GM23338 (cell line): ENCODE data around the gene MYO9A. TPM values are rescaled to one million over a fixed set of nuclear protein-coding genes. Genes with fewer than 3 reads are reported as not detected.

Experiments
- ATAC-seq: fragments of 200-7000 bp; cut with Tn5 transposase; 3 replicates; pipeline ENCODE4 v1.9.1; 2020
- DNase-seq: peaks from one replicate; pipeline ENCODE4 v3.0.0-alpha.2; 2015; ENCODE audit warnings: low spot score
- H2AFZ ChIP-seq: fragments of 200-600 bp; sonication (generic); 2 replicates; pipeline ENCODE4 v1.8.0; 2016; ENCODE audit warnings: antibody characterized with exemption, mild to moderate bottlenecking, moderate library complexity
- H3F3A ChIP-seq: fragments of 200-600 bp; sonication (generic); replicated peaks from 2 replicates; pipeline ENCODE4 v1.8.0; 2017; ENCODE audit warnings: antibody characterized with exemption, mixed run types, low read depth
- H3K27ac ChIP-seq: fragments of 200-600 bp; sonication (generic); 2 replicates; pipeline ENCODE4 v1.6.1; 2016; ENCODE audit warnings: low read depth
- H3K27me3 ChIP-seq: fragments of 200-600 bp; sonication (generic); 2 replicates; pipeline ENCODE4 v1.8.0; 2016; ENCODE audit warnings: mild to moderate bottlenecking, mixed run types, moderate library complexity; ENCODE audit not compliant: insufficient read depth
- H3K36me3 ChIP-seq: fragments of 200-600 bp; sonication (generic); 2 replicates; pipeline ENCODE4 v1.8.0; 2016; ENCODE audit warnings: mild to moderate bottlenecking; ENCODE audit not compliant: insufficient read depth
- H3K4me1 ChIP-seq: fragments of 200-600 bp; sonication (generic); 2 replicates; pipeline ENCODE4 v1.8.0; 2016; ENCODE audit warnings: mild to moderate bottlenecking, moderate library complexity; ENCODE audit not compliant: insufficient read depth
- H3K4me2 ChIP-seq: fragments of 200-600 bp; sonication (generic); 2 replicates; pipeline ENCODE4 v1.7.1; 2017; ENCODE audit warnings: mixed run types
- H3K4me3 ChIP-seq: fragments of 200-600 bp; sonication (generic); 2 replicates; pipeline ENCODE4 v1.6.1; 2016; ENCODE audit warnings: mixed run types
- H3K79me2 ChIP-seq: fragments of 200-600 bp; sonication (generic); replicated peaks from 2 replicates; pipeline ENCODE4 v1.8.0; 2017; ENCODE audit warnings: mild to moderate bottlenecking; ENCODE audit not compliant: insufficient read depth
- H3K9me2 ChIP-seq: fragments of 200-600 bp; sonication (generic); 2 replicates; pipeline ENCODE4 v1.8.0; 2017; ENCODE audit not compliant: insufficient read depth
- H4K20me1 ChIP-seq: fragments of 200-600 bp; sonication (generic); replicated peaks from 2 replicates; pipeline ENCODE4 v1.8.0; 2017; ENCODE audit warnings: mild to moderate bottlenecking; ENCODE audit not compliant: insufficient read depth
- H3K27ac Mint-ChIP-seq: 2 replicates; pipeline ENCODE4 v1.8.0; 2020; ENCODE audit warnings: inconsistent platforms, mild to moderate bottlenecking, moderate library complexity, mixed read lengths
- H3K27me3 Mint-ChIP-seq: 3 replicates; pipeline ENCODE4 v1.8.0; 2022; ENCODE audit warnings: low read depth, mild to moderate bottlenecking, moderate library complexity, mixed read lengths, inconsistent platforms; ENCODE audit not compliant: insufficient read depth, poor library complexity
- H3K36me3 Mint-ChIP-seq: 3 replicates; pipeline ENCODE4 v1.8.0; 2021; ENCODE audit warnings: low read depth, mild to moderate bottlenecking, inconsistent platforms, moderate library complexity, mixed read lengths
- H3K4me1 Mint-ChIP-seq: 3 replicates; pipeline ENCODE4 v1.8.0; 2020; ENCODE audit warnings: mild to moderate bottlenecking, inconsistent platforms, mixed read lengths
- H3K4me3 Mint-ChIP-seq: 3 replicates; pipeline ENCODE4 v1.8.0; 2021; ENCODE audit warnings: moderate library complexity, mild to moderate bottlenecking, inconsistent platforms, mixed read lengths
- H3K9me3 Mint-ChIP-seq: 3 replicates; pipeline ENCODE4 v1.8.0; 2020; ENCODE audit warnings: moderate library complexity, mild to moderate bottlenecking, inconsistent platforms, mixed read lengths
- CREB1 ChIP-seq: fragments of 250-450 bp; sonication (Bioruptor Pico); IDR thresholded peaks from 2 replicates; pipeline ENCODE4 v1.5.0; 2020; ENCODE audit warnings: low read depth, mild to moderate bottlenecking, moderate library complexity
- EZH2phosphoT487 ChIP-seq: fragments of 200-600 bp; sonication (generic); IDR thresholded peaks from one replicate; pipeline ENCODE4 v1.8.1; 2018; ENCODE audit warnings: antibody characterized with exemption; ENCODE audit not compliant: unreplicated experiment
- JUNB ChIP-seq: IDR thresholded peaks from one replicate; pipeline ENCODE4 v1.6.1; 2016; ENCODE audit warnings: antibody characterized with exemption; ENCODE audit not compliant: unreplicated experiment
- NANOG ChIP-seq: IDR thresholded peaks from 2 replicates; pipeline ENCODE4 v1.6.1; 2016; ENCODE audit warnings: antibody characterized with exemption, borderline replicate concordance
- POLR2AphosphoS5 ChIP-seq: IDR thresholded peaks from 2 replicates; pipeline ENCODE4 v1.6.1; 2016; ENCODE audit warnings: antibody characterized with exemption, low read depth
- STAT1 ChIP-seq: IDR thresholded peaks from one replicate; pipeline ENCODE4 v1.6.1; 2016; ENCODE audit warnings: antibody characterized with exemption; ENCODE audit not compliant: unreplicated experiment
- ZNF114 ChIP-seq: fragments of 250-450 bp; sonication (Bioruptor Pico); IDR thresholded peaks from 2 replicates; pipeline ENCODE4 v1.5.0; 2020; ENCODE audit warnings: mild to moderate bottlenecking, moderate library complexity
- ZNF331 ChIP-seq: fragments of 250-450 bp; sonication (Bioruptor Pico); IDR thresholded peaks from 2 replicates; pipeline ENCODE4 v1.5.0; 2020; ENCODE audit warnings: low read depth, mild to moderate bottlenecking, moderate library complexity
- polyA plus RNA-seq: library from polyadenylated mRNA; unstranded; fragments of >200 nt; fragmentation: Nextera tagmentation; extraction: Ambion mirVana; gene quantifications from 2 replicates; pipeline ENCODE4 v1.2.1, GENCODE V29; 2016
- total RNA-seq: library from RNA; depleted of rRNA; stranded (reverse); fragments of >200 nt; shearing (Covaris generic); gene quantifications from 2 replicates; pipeline ENCODE4 v1.2.3, GENCODE V29; 2014
- TF ChIP-seq, protein P1 (sequence below): IDR thresholded peaks from 2 replicates; pipeline ENCODE4 v1.6.1; 2016; ENCODE audit warnings: antibody characterized with exemption
- TF ChIP-seq, protein P2 (sequence below): fragments of 250-450 bp; sonication (Bioruptor Pico); IDR thresholded peaks from 2 replicates; pipeline ENCODE4 v1.5.0; 2020; ENCODE audit warnings: mild to moderate bottlenecking, moderate library complexity
- TF ChIP-seq, protein P3 (sequence below), 2 experiments: fragments of 200-600 bp in 1 of 2; sonication (generic) in 1 of 2; conservative IDR thresholded peaks; 2 replicates each; pipeline versions ENCODE4 v1.5.1 to v1.6.1; 2016 to 2017; ENCODE audit warnings: antibody characterized with exemption in 2 of 2, low read depth in 2 of 2, mild to moderate bottlenecking in 2 of 2, moderate library complexity in 1 of 2
- TF ChIP-seq, protein P4 (sequence below): IDR thresholded peaks from one replicate; pipeline ENCODE4 v1.6.1; 2018; ENCODE audit warnings: antibody characterized with exemption; ENCODE audit not compliant: unreplicated experiment

MYO9A gene
- total and polyA plus RNA-seq, 2 experiments from 2014 or later, result 11.6 to 32.8 TPM

DNA sequence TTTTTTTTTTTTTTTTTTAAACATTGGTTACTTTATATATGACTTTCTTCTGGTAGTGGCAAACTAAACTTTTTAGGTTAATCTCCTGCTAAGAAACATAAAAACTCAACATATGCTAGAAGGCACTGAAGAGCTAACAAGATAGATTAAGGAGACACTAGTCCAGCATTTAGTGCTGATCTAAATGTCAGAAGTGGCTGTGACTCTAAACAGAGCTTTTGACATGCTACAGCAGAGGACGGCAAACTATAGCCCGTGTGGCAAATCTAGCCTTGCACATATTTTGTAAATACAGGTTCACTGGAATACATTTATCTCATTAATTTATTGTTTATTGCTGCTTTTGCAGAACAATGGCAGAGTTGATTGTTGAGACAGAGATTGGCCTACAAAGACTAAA is 287.0 kb downstream of the MYO9A start:
- H3K27me3 ChIP-seq, result no peaks in the 10 kb centered on the region
- no peaks in the 10 kb centered on the region for H3F3A ChIP-seq
- DNase-seq, result no peak
- H3K4me1 ChIP-seq, result peaks cover 12% of the 10 kb centered on the region; the same call in 1 of the 2 replicates
- Mint-ChIP-seq H3K36me3 (peaks cover 2% of the 10 kb centered on the region; the same call in 1 of the 3 replicates), H3K27ac (no peak overlapping the region), H3K9me3 (no peaks in the 10 kb centered on the region; the same call in 2 of the 3 replicates), H3K27me3 (peaks cover 2% of the 10 kb centered on the region), H3K4me1 (peaks cover 15% of the 10 kb centered on the region), H3K4me3 (no peak overlapping the region)
- no peak overlapping the region for H2AFZ ChIP-seq
- H3K79me2 ChIP-seq, result no peaks in the 10 kb centered on the region
- H3K9me2 ChIP-seq, result no peaks in the 10 kb centered on the region; the same call in 1 of the 2 replicates
- H3K4me2 ChIP-seq, result no peak overlapping the region
- no peaks in the 10 kb centered on the region for H3K36me3 ChIP-seq
- no peak for TF ChIP-seq JUNB
- TF ChIP-seq NANOG, result no peak
- TF ChIP-seq STAT1, result no peak
- TF ChIP-seq, protein P1, sequence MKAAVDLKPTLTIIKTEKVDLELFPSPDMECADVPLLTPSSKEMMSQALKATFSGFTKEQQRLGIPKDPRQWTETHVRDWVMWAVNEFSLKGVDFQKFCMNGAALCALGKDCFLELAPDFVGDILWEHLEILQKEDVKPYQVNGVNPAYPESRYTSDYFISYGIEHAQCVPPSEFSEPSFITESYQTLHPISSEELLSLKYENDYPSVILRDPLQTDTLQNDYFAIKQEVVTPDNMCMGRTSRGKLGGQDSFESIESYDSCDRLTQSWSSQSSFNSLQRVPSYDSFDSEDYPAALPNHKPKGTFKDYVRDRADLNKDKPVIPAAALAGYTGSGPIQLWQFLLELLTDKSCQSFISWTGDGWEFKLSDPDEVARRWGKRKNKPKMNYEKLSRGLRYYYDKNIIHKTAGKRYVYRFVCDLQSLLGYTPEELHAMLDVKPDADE, result no peak
- no peak for TF ChIP-seq POLR2AphosphoS5
- TF ChIP-seq, protein P2, sequence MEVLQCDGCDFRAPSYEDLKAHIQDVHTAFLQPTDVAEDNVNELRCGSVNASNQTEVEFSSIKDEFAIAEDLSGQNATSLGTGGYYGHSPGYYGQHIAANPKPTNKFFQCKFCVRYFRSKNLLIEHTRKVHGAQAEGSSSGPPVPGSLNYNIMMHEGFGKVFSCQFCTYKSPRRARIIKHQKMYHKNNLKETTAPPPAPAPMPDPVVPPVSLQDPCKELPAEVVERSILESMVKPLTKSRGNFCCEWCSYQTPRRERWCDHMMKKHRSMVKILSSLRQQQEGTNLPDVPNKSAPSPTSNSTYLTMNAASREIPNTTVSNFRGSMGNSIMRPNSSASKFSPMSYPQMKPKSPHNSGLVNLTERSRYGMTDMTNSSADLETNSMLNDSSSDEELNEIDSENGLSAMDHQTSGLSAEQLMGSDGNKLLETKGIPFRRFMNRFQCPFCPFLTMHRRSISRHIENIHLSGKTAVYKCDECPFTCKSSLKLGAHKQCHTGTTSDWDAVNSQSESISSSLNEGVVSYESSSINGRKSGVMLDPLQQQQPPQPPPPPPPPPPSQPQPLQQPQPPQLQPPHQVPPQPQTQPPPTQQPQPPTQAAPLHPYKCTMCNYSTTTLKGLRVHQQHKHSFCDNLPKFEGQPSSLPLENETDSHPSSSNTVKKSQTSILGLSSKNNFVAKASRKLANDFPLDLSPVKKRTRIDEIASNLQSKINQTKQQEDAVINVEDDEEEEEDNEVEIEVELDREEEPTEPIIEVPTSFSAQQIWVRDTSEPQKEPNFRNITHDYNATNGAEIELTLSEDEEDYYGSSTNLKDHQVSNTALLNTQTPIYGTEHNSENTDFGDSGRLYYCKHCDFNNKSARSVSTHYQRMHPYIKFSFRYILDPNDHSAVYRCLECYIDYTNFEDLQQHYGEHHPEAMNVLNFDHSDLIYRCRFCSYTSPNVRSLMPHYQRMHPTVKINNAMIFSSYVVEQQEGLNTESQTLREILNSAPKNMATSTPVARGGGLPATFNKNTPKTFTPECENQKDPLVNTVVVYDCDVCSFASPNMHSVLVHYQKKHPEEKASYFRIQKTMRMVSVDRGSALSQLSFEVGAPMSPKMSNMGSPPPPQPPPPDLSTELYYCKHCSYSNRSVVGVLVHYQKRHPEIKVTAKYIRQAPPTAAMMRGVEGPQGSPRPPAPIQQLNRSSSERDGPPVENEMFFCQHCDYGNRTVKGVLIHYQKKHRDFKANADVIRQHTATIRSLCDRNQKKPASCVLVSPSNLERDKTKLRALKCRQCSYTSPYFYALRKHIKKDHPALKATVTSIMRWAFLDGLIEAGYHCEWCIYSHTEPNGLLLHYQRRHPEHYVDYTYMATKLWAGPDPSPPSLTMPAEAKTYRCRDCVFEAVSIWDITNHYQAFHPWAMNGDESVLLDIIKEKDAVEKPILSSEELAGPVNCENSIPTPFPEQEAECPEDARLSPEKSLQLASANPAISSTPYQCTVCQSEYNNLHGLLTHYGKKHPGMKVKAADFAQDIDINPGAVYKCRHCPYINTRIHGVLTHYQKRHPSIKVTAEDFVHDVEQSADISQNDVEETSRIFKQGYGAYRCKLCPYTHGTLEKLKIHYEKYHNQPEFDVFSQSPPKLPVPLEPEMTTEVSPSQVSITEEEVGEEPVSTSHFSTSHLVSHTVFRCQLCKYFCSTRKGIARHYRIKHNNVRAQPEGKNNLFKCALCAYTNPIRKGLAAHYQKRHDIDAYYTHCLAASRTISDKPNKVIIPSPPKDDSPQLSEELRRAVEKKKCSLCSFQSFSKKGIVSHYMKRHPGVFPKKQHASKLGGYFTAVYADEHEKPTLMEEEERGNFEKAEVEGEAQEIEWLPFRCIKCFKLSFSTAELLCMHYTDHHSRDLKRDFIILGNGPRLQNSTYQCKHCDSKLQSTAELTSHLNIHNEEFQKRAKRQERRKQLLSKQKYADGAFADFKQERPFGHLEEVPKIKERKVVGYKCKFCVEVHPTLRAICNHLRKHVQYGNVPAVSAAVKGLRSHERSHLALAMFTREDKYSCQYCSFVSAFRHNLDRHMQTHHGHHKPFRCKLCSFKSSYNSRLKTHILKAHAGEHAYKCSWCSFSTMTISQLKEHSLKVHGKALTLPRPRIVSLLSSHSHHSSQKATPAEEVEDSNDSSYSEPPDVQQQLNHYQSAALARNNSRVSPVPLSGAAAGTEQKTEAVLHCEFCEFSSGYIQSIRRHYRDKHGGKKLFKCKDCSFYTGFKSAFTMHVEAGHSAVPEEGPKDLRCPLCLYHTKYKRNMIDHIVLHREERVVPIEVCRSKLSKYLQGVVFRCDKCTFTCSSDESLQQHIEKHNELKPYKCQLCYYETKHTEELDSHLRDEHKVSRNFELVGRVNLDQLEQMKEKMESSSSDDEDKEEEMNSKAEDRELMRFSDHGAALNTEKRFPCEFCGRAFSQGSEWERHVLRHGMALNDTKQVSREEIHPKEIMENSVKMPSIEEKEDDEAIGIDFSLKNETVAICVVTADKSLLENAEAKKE (CRISPR knock-in tag), result no peak
- TF ChIP-seq ZNF331 (CRISPR knock-in tag), result no peak
- TF ChIP-seq, protein P3, sequence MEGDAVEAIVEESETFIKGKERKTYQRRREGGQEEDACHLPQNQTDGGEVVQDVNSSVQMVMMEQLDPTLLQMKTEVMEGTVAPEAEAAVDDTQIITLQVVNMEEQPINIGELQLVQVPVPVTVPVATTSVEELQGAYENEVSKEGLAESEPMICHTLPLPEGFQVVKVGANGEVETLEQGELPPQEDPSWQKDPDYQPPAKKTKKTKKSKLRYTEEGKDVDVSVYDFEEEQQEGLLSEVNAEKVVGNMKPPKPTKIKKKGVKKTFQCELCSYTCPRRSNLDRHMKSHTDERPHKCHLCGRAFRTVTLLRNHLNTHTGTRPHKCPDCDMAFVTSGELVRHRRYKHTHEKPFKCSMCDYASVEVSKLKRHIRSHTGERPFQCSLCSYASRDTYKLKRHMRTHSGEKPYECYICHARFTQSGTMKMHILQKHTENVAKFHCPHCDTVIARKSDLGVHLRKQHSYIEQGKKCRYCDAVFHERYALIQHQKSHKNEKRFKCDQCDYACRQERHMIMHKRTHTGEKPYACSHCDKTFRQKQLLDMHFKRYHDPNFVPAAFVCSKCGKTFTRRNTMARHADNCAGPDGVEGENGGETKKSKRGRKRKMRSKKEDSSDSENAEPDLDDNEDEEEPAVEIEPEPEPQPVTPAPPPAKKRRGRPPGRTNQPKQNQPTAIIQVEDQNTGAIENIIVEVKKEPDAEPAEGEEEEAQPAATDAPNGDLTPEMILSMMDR (conservative IDR thresholded peaks at IDR 0.05; ENCODE audit: low read depth in 2 of 2), result no peak
- TF ChIP-seq CREB1, result no peak
- TF ChIP-seq ZNF114, result no peak
- TF ChIP-seq, protein P4, sequence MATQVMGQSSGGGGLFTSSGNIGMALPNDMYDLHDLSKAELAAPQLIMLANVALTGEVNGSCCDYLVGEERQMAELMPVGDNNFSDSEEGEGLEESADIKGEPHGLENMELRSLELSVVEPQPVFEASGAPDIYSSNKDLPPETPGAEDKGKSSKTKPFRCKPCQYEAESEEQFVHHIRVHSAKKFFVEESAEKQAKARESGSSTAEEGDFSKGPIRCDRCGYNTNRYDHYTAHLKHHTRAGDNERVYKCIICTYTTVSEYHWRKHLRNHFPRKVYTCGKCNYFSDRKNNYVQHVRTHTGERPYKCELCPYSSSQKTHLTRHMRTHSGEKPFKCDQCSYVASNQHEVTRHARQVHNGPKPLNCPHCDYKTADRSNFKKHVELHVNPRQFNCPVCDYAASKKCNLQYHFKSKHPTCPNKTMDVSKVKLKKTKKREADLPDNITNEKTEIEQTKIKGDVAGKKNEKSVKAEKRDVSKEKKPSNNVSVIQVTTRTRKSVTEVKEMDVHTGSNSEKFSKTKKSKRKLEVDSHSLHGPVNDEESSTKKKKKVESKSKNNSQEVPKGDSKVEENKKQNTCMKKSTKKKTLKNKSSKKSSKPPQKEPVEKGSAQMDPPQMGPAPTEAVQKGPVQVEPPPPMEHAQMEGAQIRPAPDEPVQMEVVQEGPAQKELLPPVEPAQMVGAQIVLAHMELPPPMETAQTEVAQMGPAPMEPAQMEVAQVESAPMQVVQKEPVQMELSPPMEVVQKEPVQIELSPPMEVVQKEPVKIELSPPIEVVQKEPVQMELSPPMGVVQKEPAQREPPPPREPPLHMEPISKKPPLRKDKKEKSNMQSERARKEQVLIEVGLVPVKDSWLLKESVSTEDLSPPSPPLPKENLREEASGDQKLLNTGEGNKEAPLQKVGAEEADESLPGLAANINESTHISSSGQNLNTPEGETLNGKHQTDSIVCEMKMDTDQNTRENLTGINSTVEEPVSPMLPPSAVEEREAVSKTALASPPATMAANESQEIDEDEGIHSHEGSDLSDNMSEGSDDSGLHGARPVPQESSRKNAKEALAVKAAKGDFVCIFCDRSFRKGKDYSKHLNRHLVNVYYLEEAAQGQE, result no peak
- TF ChIP-seq EZH2phosphoT487, result no peak
- H3K4me3 ChIP-seq, result no peak overlapping the region
- no peaks in the 10 kb centered on the region for H4K20me1 ChIP-seq
- no peak for ATAC-seq
- H3K27ac ChIP-seq, result no peak overlapping the region
